GM21526 (cell line): ENCODE results near the gene NRP2.

Experiments
- ATAC-seq: cut with Tn5 transposase; IDR thresholded peaks from one replicate; pipeline ENCODE4 v1.9.1; 2021; ENCODE audit warnings: moderate library complexity; ENCODE audit not compliant: unreplicated experiment, low FRiP score

The NRP2 gene

DNA sequence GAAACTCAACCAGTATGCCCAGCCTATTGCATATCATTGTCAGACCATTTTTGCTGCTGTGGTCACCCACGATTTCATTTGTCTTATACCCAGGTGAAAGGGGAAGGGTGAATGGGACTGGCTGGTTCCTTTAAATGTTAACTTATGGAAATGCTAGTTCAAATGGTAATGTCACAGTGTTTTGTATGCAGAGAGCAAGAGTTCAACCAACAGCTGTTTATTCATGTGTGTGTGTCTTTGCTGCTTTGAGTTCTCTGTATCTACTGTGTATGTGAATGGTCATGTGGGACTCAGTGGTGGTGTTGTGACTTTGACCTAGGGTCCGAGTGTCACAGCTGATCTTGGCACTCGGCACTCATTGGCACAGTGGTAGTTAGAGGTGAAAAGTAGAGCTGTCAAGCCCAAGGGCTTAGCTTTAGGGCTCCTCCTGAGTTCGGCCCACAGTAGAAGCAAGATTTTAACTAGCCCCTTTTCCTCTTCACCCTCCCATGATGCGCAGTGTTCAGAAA, 114.6 kb downstream of the NRP2 start:
- ATAC-seq = no peak

DNA sequence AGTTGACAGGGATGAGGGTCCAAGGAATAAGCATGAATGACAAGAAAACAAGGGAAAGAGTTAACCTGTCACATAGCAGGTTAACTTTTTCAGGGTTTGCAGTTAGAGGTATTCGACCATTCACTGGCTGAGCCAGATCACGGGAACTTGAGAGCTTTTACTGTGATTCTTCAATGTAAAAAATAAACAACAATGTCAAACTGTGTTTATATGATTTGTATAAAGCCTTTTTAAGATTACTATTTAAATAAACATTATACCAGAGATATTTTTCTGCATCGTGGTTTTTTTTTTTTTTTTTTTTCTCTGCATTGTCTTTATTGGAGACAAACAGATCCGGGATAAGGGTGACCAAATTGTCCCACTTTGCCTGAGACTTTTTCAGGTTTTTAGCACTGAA, 115.6 kb downstream of the NRP2 start:
- ATAC-seq = no peak

DNA sequence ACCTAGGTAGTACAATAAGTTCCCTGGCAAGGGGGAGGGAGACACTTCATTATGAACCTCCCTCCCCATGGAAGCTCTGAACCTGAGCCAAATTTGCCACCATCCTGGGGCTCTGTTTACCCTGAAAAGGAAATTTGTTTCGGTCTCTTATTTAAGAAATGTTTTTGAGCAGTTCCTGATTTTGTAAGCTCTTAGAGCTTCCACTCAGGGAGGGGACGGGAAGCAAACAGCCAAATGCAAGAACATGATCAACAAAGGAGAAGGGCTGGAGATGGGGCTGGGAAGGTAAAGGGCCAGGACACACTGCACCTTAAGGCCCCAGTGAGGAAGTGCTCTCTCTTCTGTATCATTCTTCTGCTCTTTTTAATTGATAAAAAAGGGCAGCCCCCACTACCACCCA, 117.9 kb downstream of the NRP2 start:
- no peak for ATAC-seq

DNA sequence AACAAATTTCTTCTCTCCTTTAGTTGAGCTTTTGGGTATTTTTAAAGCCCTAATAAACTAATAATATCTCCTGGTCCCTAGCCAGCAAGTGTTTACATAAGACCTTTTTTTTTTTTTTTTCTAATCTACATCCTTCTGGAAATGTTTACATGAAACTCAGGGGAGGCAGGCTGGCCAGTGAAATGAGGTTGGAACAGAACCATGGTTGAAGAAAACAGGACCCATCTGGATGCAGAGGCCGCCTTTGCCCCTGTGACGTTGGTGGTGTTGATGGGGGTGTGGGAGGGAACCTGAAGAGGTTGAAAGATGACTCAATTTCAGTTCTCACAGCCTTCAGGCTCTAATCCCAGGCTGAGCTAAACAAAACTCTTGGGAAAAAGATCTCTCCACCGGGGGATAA, 118.5 kb downstream of the NRP2 start:
- ATAC-seq = no peak

DNA sequence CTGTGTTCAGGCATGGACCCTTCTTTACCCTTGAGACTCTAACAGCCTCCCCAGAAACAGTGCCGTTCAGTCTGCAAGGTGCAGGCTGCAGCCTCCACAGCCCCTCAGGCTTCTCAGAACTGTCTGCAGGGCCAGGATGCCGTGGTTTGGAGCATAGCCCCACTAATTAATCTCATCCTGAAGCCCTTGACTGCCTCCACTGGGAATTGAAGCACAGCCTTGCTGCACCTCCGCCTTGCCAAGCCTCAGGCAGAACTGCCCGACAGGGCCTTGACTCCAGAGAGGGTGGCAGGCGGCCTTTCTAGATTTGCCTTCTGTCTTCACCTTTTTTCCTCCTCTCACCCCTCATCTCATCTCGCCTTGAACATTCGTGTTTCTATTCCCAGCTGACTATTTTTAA, 119.8 kb downstream of the NRP2 start:
- no peak for ATAC-seq

DNA sequence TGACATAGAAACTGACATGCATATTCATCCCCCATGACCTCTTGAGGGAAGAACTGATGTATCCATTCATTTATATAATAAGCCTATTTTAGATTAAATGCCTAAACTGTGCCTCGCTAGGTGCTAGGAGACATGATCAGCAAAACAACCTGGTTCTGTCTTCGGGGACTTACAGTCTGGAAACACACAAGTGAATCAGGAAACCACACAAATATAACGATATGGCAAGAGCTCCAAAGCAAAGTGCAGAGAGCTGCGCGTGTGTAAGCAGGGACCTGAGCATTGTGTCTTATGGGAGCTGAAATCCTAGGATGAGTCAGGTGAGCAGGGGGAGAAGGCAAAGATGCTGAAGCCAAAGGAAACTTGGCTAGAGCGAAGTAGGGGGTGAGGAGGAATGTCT, 120.6 kb downstream of the NRP2 start:
- no peak for ATAC-seq

DNA sequence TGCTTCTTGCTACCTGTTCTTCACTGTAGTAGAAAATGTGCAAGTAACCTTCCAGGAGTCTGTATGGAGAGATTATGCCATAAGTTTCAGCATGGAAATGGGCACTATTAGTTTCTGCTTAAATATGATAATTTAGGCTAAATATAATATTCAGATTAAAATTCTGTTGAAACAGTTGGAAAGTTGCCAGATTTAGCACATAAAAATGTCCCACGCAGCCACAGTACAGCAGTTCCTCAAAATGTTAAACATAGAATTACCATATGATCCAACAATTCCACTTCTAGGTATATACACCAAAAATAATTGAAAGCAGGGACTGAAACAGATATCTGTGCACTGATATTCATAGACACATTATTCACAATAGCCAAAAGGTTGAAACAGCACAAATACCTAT, 121.2 kb downstream of the NRP2 start:
- ATAC-seq = no peak

DNA sequence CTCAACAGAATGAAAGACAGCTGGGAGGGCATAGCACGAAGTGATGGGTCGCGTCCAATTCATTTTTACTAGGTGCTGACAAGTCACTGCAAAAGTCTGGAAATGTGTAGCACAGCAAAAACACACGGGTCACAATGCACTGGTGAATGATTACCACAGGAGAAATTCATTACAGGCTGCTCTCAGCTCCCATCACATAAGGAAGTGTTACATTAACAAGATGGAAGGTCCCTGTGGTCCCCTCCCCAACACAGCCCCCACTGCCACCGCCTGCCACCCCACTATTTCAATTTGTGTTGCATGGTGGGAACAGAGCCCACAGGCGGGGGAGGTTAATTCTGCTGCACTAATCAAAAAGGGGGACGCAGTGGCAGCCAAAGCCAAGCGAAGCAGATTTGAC, 122.8 kb downstream of the NRP2 start:
- ATAC-seq = no peak

DNA sequence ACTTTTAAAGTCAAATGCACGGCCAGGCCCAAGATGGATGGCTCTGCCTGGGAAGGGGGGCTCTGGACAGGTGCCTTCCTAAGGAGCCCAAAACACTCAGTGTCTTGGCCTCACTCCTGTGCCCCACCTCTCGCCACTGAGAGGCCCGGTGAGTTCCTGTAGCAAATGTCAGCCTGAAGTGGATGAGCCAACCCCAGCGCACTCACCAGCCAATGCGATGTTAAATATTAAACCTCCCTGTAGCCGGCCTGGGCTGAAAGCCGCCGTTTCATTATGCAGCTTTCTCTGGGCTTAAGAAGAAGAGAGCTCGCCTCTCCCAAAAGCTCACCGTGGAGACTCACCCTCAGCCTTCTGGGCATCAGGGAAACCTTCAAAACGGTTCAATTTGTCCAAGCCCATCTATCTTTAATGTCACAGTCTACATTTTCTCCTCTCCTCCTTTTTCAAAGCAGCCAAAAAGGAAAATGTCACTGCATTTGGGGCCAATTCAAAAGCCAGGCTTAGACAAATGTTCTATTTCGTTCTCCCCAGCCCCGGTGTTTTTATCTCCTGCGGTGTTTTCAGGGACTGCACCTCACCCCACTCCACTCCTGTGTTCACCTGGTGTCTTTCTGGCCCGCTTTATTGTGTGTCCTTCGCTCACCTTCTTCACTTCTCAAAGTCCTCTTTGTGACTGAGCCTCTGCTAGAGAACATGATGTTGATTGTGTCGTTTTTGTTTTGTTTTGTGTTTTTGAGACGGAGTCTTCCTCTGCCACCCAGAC, 124.0 kb downstream of the NRP2 start:
- ATAC-seq = no peak

DNA sequence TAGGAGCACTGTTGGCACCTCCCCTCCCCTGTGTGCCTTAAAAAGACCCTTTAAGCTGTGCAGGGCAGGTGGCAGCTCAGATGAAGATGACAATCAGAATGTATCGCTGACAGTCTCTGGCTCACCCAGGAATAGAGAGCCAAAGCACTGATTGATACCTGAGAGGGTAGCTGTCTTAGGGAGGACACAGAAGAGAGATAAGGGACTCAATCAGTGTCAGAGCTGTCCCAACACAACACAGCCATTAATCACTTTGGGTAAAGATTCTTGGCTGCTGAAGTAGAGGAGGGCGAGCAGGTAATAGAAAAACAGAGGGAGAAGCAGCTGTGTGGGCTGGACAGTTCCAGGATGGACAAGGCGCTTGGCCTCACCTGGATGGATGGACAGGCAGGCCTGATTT, 124.9 kb downstream of the NRP2 start:
- ATAC-seq = no peak

DNA sequence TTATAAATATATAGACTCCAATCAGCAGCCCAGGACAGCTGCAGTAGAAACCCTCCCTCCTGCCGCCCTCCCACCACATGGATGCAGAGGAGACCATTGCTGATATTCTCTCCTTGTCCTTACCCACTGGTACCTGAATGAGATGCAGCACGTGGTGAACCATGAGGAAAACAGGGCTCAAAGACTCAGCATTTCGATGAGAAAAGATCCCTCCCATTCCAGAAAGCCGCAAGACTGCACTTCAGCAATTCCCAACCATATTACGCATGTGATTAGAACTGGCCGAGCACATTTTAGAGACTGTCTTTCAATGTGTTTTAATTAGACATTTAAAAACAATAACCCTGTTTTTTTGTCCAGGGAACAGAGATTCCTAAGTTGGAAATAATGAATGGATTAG, 125.5 kb downstream of the NRP2 start:
- ATAC-seq = no peak

DNA sequence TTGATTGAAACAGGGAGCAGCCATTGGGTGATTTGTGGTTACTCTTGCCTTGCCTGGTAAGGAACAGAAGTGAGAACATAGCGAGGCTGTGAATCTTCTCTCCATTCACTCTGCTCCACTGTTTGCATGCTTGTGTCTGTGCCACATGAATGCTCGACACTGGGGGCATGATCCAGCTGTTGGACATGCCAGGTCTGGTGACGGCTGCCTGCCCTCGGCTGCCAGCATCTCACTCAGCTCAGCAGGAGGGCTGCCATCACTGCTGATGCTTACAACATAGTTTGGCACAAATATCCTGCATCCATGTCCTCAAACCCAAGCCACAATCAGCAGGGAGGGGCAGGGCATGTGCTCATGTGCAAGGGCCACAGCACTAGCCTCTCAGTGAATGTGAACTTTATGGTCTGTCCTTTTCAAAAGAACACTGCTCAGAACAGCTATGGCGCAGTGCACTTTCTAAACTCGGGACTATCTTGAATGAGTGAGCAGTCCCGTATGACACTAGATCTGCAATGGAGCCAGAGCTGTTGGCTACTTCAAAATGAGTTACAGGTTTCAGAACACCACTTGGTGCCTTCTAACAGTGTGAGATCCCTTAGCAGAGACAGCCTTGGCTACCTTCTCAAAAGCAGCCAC, 126.3 kb downstream of the NRP2 start:
- no peak for ATAC-seq

DNA sequence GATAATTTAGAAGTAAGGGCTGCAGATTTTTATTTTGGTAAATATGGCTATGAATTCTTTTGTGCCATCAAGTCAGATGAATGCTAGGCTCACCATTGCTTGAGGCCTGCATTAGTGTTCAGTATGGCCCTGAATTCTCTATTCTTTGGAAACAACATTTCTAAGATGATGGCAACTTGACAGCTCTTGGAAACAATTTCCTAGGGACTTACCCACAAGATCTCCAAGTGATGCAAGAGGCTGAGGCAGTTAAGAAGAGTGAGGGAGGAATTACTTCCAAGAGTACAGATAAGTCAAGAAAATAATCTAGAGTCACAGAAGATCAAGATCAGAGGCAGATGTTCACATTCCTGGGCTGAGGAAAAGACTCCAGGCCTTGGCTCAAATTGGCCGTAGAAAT, 129.1 kb downstream of the NRP2 start:
- no peak for ATAC-seq

DNA sequence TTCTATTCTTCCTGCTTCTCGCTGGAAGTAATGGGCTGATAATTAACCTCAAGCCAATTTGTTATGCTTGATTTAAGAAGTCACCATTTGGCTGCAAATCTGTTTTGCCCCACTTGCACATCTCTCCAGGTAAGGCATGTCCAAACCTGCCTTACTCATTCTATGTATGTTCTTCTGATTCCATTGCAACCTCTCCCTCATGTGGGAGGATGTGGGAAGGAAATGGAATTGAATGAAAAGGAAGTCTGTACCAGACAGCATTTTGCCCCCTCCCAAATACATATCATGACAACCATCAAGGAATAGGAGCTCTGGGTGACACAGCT, 131.7 kb downstream of the NRP2 start:
- no peak for ATAC-seq

DNA sequence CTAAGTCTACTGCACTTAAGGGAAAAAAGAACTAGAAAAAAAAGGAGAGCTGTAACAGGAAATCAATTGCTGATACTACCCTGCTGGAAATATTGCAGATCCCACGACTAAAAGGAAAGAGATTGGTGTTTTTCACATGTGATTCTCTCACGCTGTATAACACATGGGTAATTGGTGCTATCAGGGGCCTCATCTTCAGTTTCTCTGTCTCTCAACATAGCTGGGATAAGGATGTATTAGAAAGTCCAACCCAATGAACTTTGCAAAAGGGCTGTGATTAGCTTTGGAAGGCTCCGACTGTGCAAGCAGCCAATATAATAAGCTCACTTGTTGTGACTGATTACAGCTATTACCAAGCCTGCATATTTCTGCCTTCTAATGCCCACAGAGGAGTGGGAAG, 133.4 kb downstream of the NRP2 start:
- no peak for ATAC-seq

DNA sequence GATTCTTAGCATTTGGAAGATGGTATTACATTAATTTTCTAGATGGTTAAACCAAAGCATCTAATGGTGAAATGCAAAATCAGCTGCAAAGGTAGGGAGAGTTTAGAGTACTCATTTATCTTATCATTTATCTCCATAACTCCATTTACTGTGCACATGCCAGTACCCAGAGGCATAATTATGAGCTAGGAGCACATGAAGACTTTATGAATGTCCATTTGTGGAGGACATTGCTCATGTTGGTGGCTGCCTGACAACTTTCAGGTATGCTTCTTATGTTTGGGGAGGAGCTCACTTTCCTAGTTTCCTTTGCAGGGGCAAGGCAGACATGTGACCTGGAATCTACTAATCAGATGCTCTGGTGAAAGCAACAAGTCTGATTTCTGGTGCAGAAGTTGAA, 134.0 kb downstream of the NRP2 start:
- ATAC-seq = no peak

DNA sequence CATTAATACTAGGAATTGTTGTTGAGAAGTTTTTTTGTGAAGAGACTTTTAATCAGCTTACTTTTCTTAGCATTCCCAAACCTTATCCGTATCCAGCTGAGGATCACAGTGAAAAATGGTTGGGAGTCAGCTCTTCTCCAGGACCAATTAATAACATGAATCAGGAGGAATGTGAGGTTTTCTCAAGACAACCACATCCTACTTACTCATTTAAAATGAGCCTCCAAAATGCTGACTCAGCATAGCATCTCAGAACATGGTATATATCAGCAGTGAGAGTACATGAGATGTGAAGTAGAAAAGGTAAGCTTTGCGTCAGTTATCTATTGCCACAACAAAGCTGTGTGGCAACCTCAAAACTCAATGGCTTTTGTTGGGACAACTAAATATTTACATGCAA, 140.3 kb downstream of the NRP2 start:
- ATAC-seq = no peak

DNA sequence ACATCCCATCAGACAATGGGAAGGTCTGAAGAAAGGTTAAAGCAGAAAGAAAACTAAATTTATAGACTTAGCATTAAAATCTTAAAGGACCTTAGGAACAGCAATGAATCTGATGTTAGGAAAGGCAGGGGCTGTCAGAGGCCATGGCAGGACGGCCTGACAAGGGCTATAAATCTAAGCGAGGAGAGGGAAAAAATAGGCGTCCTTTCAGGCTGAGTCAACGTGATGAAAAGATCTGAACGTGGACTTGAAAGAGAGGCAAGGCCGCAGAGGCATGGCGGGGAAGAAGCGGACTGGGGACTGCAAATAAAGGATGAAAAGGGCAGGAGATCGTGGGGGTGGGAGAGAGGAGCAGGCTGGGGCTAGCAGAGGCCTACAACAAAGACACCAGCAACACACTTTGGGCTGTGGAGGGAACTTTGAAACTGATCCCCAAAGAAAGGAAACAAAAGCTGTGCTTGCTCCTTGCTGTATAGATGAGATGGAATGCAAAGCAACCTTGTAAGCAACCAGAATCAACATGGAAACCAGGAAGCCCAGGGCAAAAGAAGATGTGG, 145.6 kb downstream of the NRP2 start:
- no peak for ATAC-seq

DNA sequence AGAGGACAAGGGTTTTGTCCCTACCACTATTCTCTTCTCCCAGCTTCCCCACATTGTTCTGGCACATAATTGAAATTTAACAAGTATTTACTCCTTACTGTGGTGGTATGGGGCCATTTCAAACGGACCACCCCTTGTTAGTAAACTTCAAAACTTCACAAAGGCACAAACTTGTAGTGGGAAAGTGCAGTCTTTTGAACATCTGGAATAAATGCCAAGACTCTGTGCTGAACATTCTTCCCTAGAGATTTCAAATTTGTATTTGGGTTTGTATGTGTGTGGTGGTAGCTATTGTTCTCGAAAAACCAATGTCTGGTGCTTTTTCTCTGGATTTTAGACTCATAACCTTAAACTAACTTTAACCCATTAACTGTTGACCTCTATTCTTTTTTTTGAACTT, 151.6 kb downstream of the NRP2 start:
- no peak for ATAC-seq

DNA sequence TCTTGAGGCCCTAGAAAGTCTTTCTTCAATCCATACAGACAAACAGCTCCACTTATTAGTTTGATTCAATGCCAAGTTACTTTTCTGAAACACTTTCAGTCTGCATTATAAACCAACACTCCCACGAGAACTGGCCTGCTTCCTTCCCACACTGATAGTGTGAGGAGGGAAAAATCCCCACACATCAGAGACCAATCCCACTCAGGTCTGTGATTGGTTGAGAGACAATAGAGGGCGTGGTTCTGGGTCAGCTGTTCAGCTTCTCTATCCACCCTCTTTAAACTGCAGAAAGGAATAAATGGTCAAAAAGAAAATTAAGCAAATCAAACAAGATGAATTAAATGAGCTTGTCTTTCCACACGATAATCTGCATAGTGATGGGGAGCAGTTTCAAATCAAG, 152.5 kb downstream of the NRP2 start:
- ATAC-seq = no peak

DNA sequence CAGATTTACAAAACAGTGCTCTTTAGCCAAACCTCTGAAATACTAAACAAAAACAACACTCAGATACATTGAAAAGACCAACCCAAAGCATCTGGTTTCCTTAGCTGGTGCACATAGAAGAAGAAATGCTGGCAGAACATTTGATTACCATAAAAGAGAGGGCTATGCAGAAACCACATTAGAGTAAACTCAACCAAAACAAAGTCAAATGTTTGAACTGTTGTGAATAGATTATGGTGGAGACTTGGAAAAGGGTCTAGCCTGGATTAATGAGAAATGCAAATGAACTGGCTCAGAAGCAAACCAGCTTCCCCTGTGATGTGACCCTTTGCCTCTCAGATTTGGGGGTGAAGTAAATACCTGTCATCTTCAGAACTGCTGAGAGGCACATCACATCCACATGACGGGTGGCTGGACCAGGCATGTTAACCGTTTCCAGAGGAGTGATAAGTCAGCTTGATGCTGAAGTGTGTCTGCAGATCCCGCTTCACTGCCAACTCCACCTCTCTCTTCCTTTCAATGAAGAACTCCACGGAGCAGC, 153.0 kb downstream of the NRP2 start:
- no peak for ATAC-seq

DNA sequence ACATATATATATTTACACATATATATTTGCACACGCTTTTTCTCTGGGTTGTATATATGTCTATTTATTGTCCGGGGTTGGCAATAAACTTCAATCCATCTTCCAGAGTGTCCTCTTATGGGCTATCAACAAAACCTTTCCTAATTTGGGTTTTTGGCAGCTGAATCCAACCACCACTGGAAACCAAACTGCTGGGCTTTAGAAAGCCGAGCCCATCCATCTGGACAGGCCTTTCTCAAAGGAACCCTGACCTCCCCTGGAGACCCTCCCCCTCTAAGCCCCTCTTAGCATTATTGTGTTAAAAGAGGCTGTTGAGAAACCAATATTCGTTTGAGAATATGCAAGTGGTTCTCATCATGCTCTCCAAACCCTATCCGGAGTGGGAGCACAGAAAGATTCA, 153.6 kb downstream of the NRP2 start:
- ATAC-seq = no peak
